ENCODE results near the gene ITFG1. TPM values are rescaled to one million over a fixed set of nuclear protein-coding genes. Genes with fewer than 3 reads are reported as not detected.
"Not testable (repeated sequence)": the region's sequence is repeated elsewhere in the genome, so short reads cannot be mapped to it uniquely, and the experiment has no call there.

ITFG1 gene
- total RNA-seq, 1 experiment from 2014 or later: 65.5 TPM

- no TSS peak for BruUV-seq (replicated peaks)
- Mint-ChIP-seq H3K9me3 (ENCODE audit: low read depth, unreplicated experiment) (peaks cover 2% of the 10 kb centered on the region), H3K4me3 (ENCODE audit: low read depth, unreplicated experiment) (no peak overlapping the region), H3K27me3 (ENCODE audit: unreplicated experiment) (no peaks in the 10 kb centered on the region), H3K27ac (ENCODE audit: unreplicated experiment) (no peak overlapping the region), H3K36me3 (ENCODE audit: insufficient read depth, unreplicated experiment) (no peaks in the 10 kb centered on the region), H3K4me1 (ENCODE audit: low read depth, unreplicated experiment) (peaks cover 8% of the 10 kb centered on the region)
- no peak for DNase-seq
- no peak for TF ChIP-seq CTCF (IDR thresholded peaks at IDR 0.05; ENCODE audit: unreplicated experiment)
- intact Hi-C loops (cut with micrococcal nuclease; ENCODE audit: unreplicated experiment): no loop called here
- CTCF ChIA-PET: no interaction called here
These were observed 14.4 kb downstream of the ITFG1 start for GRCh38 chr16:47446431-47446830.

- BruUV-seq (replicated peaks); H3K36me3 Mint-ChIP-seq (ENCODE audit: insufficient read depth, unreplicated experiment); intact Hi-C loops (cut with micrococcal nuclease; ENCODE audit: unreplicated experiment); DNase-seq; H3K4me1 Mint-ChIP-seq (ENCODE audit: low read depth, unreplicated experiment); H3K4me3 Mint-ChIP-seq (ENCODE audit: low read depth, unreplicated experiment); CTCF ChIA-PET; H3K9me3 Mint-ChIP-seq (ENCODE audit: low read depth, unreplicated experiment); H3K27ac Mint-ChIP-seq (ENCODE audit: unreplicated experiment); H3K27me3 Mint-ChIP-seq (ENCODE audit: unreplicated experiment): not testable (repeated sequence)
These were observed 18.0 kb downstream of the ITFG1 start for GRCh38 chr16:47442884-47443283.

- BruUV-seq (replicated peaks); H3K27me3 Mint-ChIP-seq (ENCODE audit: unreplicated experiment); intact Hi-C loops (cut with micrococcal nuclease; ENCODE audit: unreplicated experiment); H3K4me1 Mint-ChIP-seq (ENCODE audit: low read depth, unreplicated experiment); H3K36me3 Mint-ChIP-seq (ENCODE audit: insufficient read depth, unreplicated experiment); H3K9me3 Mint-ChIP-seq (ENCODE audit: low read depth, unreplicated experiment); CTCF ChIA-PET; H3K4me3 Mint-ChIP-seq (ENCODE audit: low read depth, unreplicated experiment); H3K27ac Mint-ChIP-seq (ENCODE audit: unreplicated experiment); DNase-seq: not testable (repeated sequence)
These were observed 20.8 kb downstream of the ITFG1 start for GRCh38 chr16:47440066-47440465.

GRCh38 chr16:47434274-47434673 lies 26.6 kb downstream of the ITFG1 start:
- not testable (repeated sequence) for H3K4me3 Mint-ChIP-seq (ENCODE audit: low read depth, unreplicated experiment); BruUV-seq (replicated peaks)

GRCh38 chr16:47431960-47432359 lies 28.9 kb downstream of the ITFG1 start:
- TF ChIP-seq CTCF (IDR thresholded peaks at IDR 0.05; ENCODE audit: unreplicated experiment): no peak

More at GRCh38 chr16:47434274-47434673, 26.6 kb downstream of the ITFG1 start:
- CTCF ChIA-PET; H3K9me3 Mint-ChIP-seq (ENCODE audit: low read depth, unreplicated experiment); H3K27ac Mint-ChIP-seq (ENCODE audit: unreplicated experiment); DNase-seq; H3K36me3 Mint-ChIP-seq (ENCODE audit: insufficient read depth, unreplicated experiment); H3K4me1 Mint-ChIP-seq (ENCODE audit: low read depth, unreplicated experiment); intact Hi-C loops (cut with micrococcal nuclease; ENCODE audit: unreplicated experiment); H3K27me3 Mint-ChIP-seq (ENCODE audit: unreplicated experiment): not testable (repeated sequence)

GRCh38 chr16:47426806-47427205 lies 34.1 kb downstream of the ITFG1 start:
- H3K27me3 Mint-ChIP-seq (ENCODE audit: unreplicated experiment): no peaks in the 10 kb centered on the region
- intact Hi-C loops (cut with micrococcal nuclease; ENCODE audit: unreplicated experiment): no loop called here
- no peak overlapping the region for H3K27ac Mint-ChIP-seq (ENCODE audit: unreplicated experiment)
- TF ChIP-seq CTCF (IDR thresholded peaks at IDR 0.05; ENCODE audit: unreplicated experiment): no peak
- no TSS peak for BruUV-seq (replicated peaks)
- no peak overlapping the region for H3K4me3 Mint-ChIP-seq (ENCODE audit: low read depth, unreplicated experiment)
- H3K36me3 Mint-ChIP-seq (ENCODE audit: insufficient read depth, unreplicated experiment): peaks cover 8% of the 10 kb centered on the region
- H3K4me1 Mint-ChIP-seq (ENCODE audit: low read depth, unreplicated experiment): no peaks in the 10 kb centered on the region
- CTCF ChIA-PET: no interaction called here
- H3K9me3 Mint-ChIP-seq (ENCODE audit: low read depth, unreplicated experiment): no peaks in the 10 kb centered on the region
- no peak for DNase-seq

More at GRCh38 chr16:47431960-47432359, 28.9 kb downstream of the ITFG1 start:
- H3K4me1 Mint-ChIP-seq (ENCODE audit: low read depth, unreplicated experiment): no peaks in the 10 kb centered on the region
- H3K9me3 Mint-ChIP-seq (ENCODE audit: low read depth, unreplicated experiment): no peaks in the 10 kb centered on the region
- no TSS peak for BruUV-seq (replicated peaks)
- intact Hi-C loops (cut with micrococcal nuclease; ENCODE audit: unreplicated experiment): no loop called here
- H3K27me3 Mint-ChIP-seq (ENCODE audit: unreplicated experiment): no peaks in the 10 kb centered on the region
- CTCF ChIA-PET: no interaction called here
- H3K4me3 Mint-ChIP-seq (ENCODE audit: low read depth, unreplicated experiment): no peak overlapping the region
- no peak overlapping the region for H3K27ac Mint-ChIP-seq (ENCODE audit: unreplicated experiment)
- no peak for DNase-seq
- peaks cover 8% of the 10 kb centered on the region for H3K36me3 Mint-ChIP-seq (ENCODE audit: insufficient read depth, unreplicated experiment)
